Osteoblast (primary cell): ENCODE measurements around the gene SYT13. TPM values are rescaled to one million over a fixed set of nuclear protein-coding genes. Genes with fewer than 3 reads are reported as not detected.

Source experiments
- DNase-seq: peaks from one replicate; pipeline ENCODE4 v3.0.0; 2011; ENCODE audit warnings: low spot score, mixed read lengths; ENCODE audit not compliant: insufficient read length; ENCODE audit errors: missing footprints
- H2AFZ ChIP-seq: 2 replicates; pipeline ENCODE4 v1.6.0; 2011; ENCODE audit warnings: mild to moderate bottlenecking, low read length
- H3K27ac ChIP-seq: 2 replicates; pipeline ENCODE4 v1.5.1; 2011; ENCODE audit warnings: mild to moderate bottlenecking, low read depth, low read length, moderate library complexity
- H3K27me3 ChIP-seq: 2 replicates; pipeline ENCODE4 v1.6.0; 2012; ENCODE audit warnings: mild to moderate bottlenecking, control low read depth, inconsistent platforms, low read length, moderate library complexity; ENCODE audit not compliant: insufficient read depth
- H3K36me3 ChIP-seq: 2 replicates; pipeline ENCODE4 v1.5.1; 2011; ENCODE audit warnings: mild to moderate bottlenecking, low read length, control low read depth, moderate library complexity; ENCODE audit not compliant: insufficient read depth
- H3K4me1 ChIP-seq: 2 replicates; pipeline ENCODE4 v1.5.1; 2011; ENCODE audit warnings: mild to moderate bottlenecking, low read length, control low read depth, moderate library complexity; ENCODE audit not compliant: insufficient read depth
- H3K4me2 ChIP-seq: 2 replicates; pipeline ENCODE4 v1.6.0; 2011; ENCODE audit warnings: mild to moderate bottlenecking, low read length; ENCODE audit not compliant: insufficient read depth
- H3K4me3 ChIP-seq: fragments of 200-600 bp; sonication (generic); 3 replicates; pipeline ENCODE4 v1.5.1; 2012; ENCODE audit warnings: mild to moderate bottlenecking, low read length, inconsistent platforms; ENCODE audit not compliant: insufficient read depth
- H3K79me2 ChIP-seq: 2 replicates; pipeline ENCODE4 v1.6.0; 2012; ENCODE audit warnings: mild to moderate bottlenecking, low read length, control low read depth, inconsistent platforms; ENCODE audit not compliant: insufficient read depth
- H3K9me3 ChIP-seq: 2 replicates; pipeline ENCODE4 v1.5.1; 2011; ENCODE audit warnings: low read depth, low read length, control low read depth
- H4K20me1 ChIP-seq: 2 replicates; pipeline ENCODE4 v1.6.0; 2012; ENCODE audit warnings: mild to moderate bottlenecking, low read length, control low read depth; ENCODE audit not compliant: insufficient read depth
- total RNA-seq: library from RNA; depleted of rRNA; stranded (reverse); fragments of >200 nt; gene quantifications from 2 replicates; pipeline ENCODE4 v1.2.3, GENCODE V29; 2012
- TF ChIP-seq, protein P1 (sequence below): IDR thresholded peaks from 2 replicates; pipeline ENCODE4 v1.5.1; 2011; ENCODE audit warnings: mild to moderate bottlenecking, low read depth, low read length, moderate library complexity; ENCODE audit errors: extremely low read depth

The SYT13 gene
- total RNA-seq, 1 donor = under 0.01 TPM

DNA sequence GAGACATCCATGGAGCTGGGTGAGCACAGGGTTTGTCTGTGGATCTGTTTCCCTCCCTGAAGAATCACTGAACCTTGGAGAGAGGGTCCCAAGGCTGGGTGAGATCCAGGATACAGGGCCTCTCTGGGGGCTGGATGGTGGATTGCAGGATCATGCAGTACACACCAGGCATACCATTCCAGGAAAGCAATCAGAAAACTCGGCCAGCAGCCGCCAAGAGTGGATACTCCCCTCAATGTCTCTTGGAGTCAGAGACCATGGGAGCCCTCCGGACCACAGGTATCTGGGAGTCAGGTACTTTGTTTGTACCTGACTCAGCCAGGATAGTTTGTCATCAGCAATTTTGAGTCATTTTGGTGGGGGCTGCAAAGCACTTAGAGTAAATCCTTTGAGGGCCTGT lies 14.6 kb upstream of the SYT13 start:
- no peak overlapping the region for H2AFZ ChIP-seq
- H3K9me3 ChIP-seq = no peaks in the 10 kb centered on the region
- no peaks in the 10 kb centered on the region for H3K79me2 ChIP-seq
- DNase-seq = no peak
- no peak overlapping the region for H3K4me2 ChIP-seq
- no peaks in the 10 kb centered on the region for H4K20me1 ChIP-seq
- H3K27ac ChIP-seq = no peak overlapping the region
- H3K27me3 ChIP-seq = peaks cover 25% of the 10 kb centered on the region
- no peaks in the 10 kb centered on the region for H3K36me3 ChIP-seq
- H3K4me3 ChIP-seq = no peak overlapping the region
- no peaks in the 10 kb centered on the region for H3K4me1 ChIP-seq
- TF ChIP-seq, protein P1, sequence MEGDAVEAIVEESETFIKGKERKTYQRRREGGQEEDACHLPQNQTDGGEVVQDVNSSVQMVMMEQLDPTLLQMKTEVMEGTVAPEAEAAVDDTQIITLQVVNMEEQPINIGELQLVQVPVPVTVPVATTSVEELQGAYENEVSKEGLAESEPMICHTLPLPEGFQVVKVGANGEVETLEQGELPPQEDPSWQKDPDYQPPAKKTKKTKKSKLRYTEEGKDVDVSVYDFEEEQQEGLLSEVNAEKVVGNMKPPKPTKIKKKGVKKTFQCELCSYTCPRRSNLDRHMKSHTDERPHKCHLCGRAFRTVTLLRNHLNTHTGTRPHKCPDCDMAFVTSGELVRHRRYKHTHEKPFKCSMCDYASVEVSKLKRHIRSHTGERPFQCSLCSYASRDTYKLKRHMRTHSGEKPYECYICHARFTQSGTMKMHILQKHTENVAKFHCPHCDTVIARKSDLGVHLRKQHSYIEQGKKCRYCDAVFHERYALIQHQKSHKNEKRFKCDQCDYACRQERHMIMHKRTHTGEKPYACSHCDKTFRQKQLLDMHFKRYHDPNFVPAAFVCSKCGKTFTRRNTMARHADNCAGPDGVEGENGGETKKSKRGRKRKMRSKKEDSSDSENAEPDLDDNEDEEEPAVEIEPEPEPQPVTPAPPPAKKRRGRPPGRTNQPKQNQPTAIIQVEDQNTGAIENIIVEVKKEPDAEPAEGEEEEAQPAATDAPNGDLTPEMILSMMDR = no peak

DNA sequence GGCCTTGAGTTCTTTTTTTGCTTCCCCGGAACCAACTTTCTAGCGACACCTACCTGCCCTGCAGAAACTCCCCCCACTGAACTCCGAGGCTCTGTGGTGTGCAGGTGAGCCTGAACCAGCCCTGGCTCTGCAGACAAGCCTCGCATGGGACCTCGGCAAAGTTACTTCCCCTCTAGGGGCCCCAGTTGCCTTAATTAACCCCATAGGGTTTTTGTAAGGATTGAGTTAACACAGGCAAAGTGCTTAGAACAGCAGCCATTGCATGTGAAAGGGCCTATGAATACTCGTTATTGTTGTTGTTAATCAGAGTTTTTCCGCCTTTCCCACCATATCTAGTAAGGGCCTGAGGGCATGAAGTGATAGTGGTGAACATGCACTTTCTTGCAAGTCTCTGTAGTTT lies 12.6 kb upstream of the SYT13 start:
- peaks cover 9% of the 10 kb centered on the region for H3K27me3 ChIP-seq
- no peaks in the 10 kb centered on the region for H3K36me3 ChIP-seq
- no peak overlapping the region for H3K4me3 ChIP-seq
- no peak overlapping the region for H3K4me2 ChIP-seq
- no peaks in the 10 kb centered on the region for H3K4me1 ChIP-seq
- no peaks in the 10 kb centered on the region for H4K20me1 ChIP-seq
- H3K9me3 ChIP-seq = no peaks in the 10 kb centered on the region
- no peaks in the 10 kb centered on the region for H3K79me2 ChIP-seq
- DNase-seq = no peak
- H2AFZ ChIP-seq = no peak overlapping the region
- TF ChIP-seq, protein P1 = no peak
- no peak overlapping the region for H3K27ac ChIP-seq

DNA sequence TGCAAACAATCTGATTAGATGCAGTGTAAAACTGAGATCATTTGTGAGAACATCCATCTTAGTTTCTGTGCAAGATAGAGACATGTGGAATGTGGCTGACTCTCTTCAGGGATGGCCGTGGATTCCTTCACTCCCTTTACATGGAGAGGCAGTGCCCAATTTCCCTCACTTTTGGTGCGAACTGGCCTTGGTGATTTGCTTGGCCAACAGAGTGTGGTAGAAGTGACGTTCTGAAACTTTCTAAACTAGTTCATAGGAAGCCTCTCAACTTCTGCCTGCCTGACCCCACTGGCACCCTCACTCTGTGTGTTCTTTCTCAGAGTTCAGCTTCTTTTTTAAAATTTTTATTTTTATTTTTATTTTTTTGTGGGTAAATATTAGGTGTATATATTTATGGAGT lies 9.9 kb upstream of the SYT13 start:
- Histone ChIP-seq H3K9me3 (no peaks in the 10 kb centered on the region), H3K4me1 (no peaks in the 10 kb centered on the region), H2AFZ (no peak overlapping the region), H3K27me3 (peaks cover 17% of the 10 kb centered on the region), H3K4me2 (no peak overlapping the region), H3K36me3 (no peaks in the 10 kb centered on the region), H4K20me1 (no peaks in the 10 kb centered on the region), H3K4me3 (no peak overlapping the region), H3K79me2 (no peaks in the 10 kb centered on the region), H3K27ac (no peak overlapping the region)
- DNase-seq = no peak
- TF ChIP-seq, protein P1 = no peak

DNA sequence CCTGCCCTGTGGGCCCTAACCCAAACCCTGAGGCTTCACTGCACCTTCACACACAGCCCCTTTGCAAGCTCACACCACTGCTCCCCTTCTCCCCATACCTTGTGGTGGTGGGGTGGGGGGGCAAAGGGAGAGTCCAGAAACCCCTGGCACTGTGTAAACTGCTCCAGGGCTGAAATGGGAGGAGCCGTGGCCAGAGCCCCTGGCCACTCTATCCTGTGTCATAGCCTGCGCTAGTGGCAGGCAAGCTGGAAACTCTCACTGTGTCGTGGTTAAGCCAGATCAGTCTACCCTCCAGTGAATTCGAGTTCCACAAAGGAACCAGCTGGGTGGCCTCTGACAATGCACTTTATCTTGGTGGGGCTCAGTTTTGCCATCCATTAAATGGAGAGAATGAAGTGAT lies 8.4 kb upstream of the SYT13 start:
- DNase-seq = no peak
- peaks cover 17% of the 10 kb centered on the region for H3K27me3 ChIP-seq
- TF ChIP-seq, protein P1 = no peak
- H3K4me1 ChIP-seq = peaks cover 3% of the 10 kb centered on the region
- no peaks in the 10 kb centered on the region for H3K9me3 ChIP-seq
- no peak overlapping the region for H3K27ac ChIP-seq
- no peak overlapping the region for H2AFZ ChIP-seq
- H3K4me3 ChIP-seq = no peak overlapping the region
- no peaks in the 10 kb centered on the region for H4K20me1 ChIP-seq
- no peaks in the 10 kb centered on the region for H3K36me3 ChIP-seq
- no peak overlapping the region for H3K4me2 ChIP-seq
- no peaks in the 10 kb centered on the region for H3K79me2 ChIP-seq
